ENCODE measurements around the gene GALNT10.
A peak's percentile ranks its signal among the peaks of the same experiment; 100 is the strongest.

Gene GALNT10

DNA sequence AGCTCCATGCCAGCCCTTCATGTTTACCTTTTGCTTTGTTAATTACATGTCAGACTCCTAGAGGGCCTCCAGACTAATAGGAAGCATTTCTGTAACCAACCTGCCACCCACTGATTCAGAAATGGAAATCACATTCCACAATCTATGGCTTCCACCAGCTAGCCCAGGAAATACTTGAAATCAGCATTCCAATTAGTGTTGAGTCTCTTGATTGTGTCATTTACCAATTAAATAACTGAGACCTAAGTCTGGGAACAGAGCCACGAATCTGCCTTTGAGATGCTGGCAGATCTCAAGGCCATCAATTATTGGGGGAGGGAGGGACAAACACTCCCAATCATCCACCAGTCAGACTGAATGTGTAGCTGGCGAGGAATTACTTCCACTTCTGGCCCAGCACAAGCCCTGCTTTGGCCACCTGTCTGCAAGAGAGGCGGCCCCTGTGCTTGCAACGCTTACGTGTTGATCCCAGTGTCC, 227.8 kb downstream of the GALNT10 start:
- H2BK12ac ChIP-seq (ENCODE audit: low read length): no peak overlapping the region
- no peaks in the 10 kb centered on the region for H3K79me2 ChIP-seq (ENCODE audit: control insufficient read depth, insufficient read depth, low read length, poor library complexity)
- no peak overlapping the region for H2AK5ac ChIP-seq (ENCODE audit: low read length)
- no peak overlapping the region for H4K8ac ChIP-seq (ENCODE audit: low read depth, low read length)
- no peaks in the 10 kb centered on the region for H3K27me3 ChIP-seq (ENCODE audit: insufficient read depth, low read length)
- no peak overlapping the region for H4K12ac ChIP-seq (ENCODE audit: low read depth, low read length)
- H3K4me1 ChIP-seq (ENCODE audit: control insufficient read depth in 1 of 2, insufficient read depth in 2 of 2, low read length in 2 of 2): no peaks in the 10 kb centered on the region
- no CpG with 5 or more reads among the region's 5 CpGs for WGBS (ENCODE audit: extremely low coverage, insufficient coverage, insufficient read length)
- no peaks in the 10 kb centered on the region for H3K79me1 ChIP-seq (ENCODE audit: low read length)
- no peak overlapping the region for H3K18ac ChIP-seq (ENCODE audit: low read length)
- H3K4me3 ChIP-seq (ENCODE audit: low read depth, low read length): no peak overlapping the region
- no peak overlapping the region for H2AFZ ChIP-seq (ENCODE audit: insufficient read depth, low read length, poor library complexity)
- H3K4ac ChIP-seq (ENCODE audit: low read depth, low read length): no peak overlapping the region
- no peak overlapping the region for H3K23ac ChIP-seq (ENCODE audit: low read length)
- no peak overlapping the region for H2BK5ac ChIP-seq (ENCODE audit: low read depth, low read length, poor library complexity)
- H3K9ac ChIP-seq (ENCODE audit: low read length): no peak overlapping the region
- no peak overlapping the region for H3K27ac ChIP-seq (ENCODE audit: low read depth, low read length)
- H3K9me3 ChIP-seq (ENCODE audit: insufficient read depth, low read depth, low read length): peaks cover 3% of the 10 kb centered on the region
- H3K36me3 ChIP-seq (ENCODE audit: control insufficient read depth in 1 of 2, insufficient read depth in 2 of 2, low read length in 2 of 2): peaks cover 28 to 46% of the 10 kb centered on the region in 2 experiments
- no peak overlapping the region for H4K91ac ChIP-seq (ENCODE audit: low read depth, low read length)
- no peak overlapping the region for H3K14ac ChIP-seq (ENCODE audit: low read length)
- no peak overlapping the region for H2BK120ac ChIP-seq (ENCODE audit: insufficient read depth, low read length, poor library complexity)
- no peak for DNase-seq
- no peak overlapping the region for H3K4me2 ChIP-seq (ENCODE audit: low read length)

- peaks cover 26 to 42% of the 10 kb centered on the region in 2 experiments for H3K36me3 ChIP-seq (ENCODE audit: control insufficient read depth in 1 of 2, insufficient read depth in 2 of 2, low read length in 2 of 2)
- no peak overlapping the region for H3K27ac ChIP-seq (ENCODE audit: low read depth, low read length)
- H3K23ac ChIP-seq (ENCODE audit: low read length): no peak overlapping the region
- WGBS (ENCODE audit: extremely low coverage, insufficient coverage, insufficient read length): no CpG with 5 or more reads among the region's 7 CpGs
- H3K4me2 ChIP-seq (ENCODE audit: low read length): no peak overlapping the region
- H4K91ac ChIP-seq (ENCODE audit: low read depth, low read length): no peak overlapping the region
- no peak overlapping the region for H4K8ac ChIP-seq (ENCODE audit: low read depth, low read length)
- H3K9me3 ChIP-seq (ENCODE audit: insufficient read depth, low read depth, low read length): peaks cover 3% of the 10 kb centered on the region
- no peak overlapping the region for H2BK12ac ChIP-seq (ENCODE audit: low read length)
- H3K18ac ChIP-seq (ENCODE audit: low read length): no peak overlapping the region
- H4K12ac ChIP-seq (ENCODE audit: low read depth, low read length): no peak overlapping the region
- H3K9ac ChIP-seq (ENCODE audit: low read length): no peak overlapping the region
- no peak for DNase-seq
- H2AK5ac ChIP-seq (ENCODE audit: low read length): no peak overlapping the region
- H3K4ac ChIP-seq (ENCODE audit: low read depth, low read length): no peak overlapping the region
- no peak overlapping the region for H3K14ac ChIP-seq (ENCODE audit: low read length)
- no peak overlapping the region for H2BK5ac ChIP-seq (ENCODE audit: low read depth, low read length, poor library complexity)
- H2AFZ ChIP-seq (ENCODE audit: insufficient read depth, low read length, poor library complexity): no peak overlapping the region
- no peaks in the 10 kb centered on the region for H3K4me1 ChIP-seq (ENCODE audit: control insufficient read depth in 1 of 2, insufficient read depth in 2 of 2, low read length in 2 of 2)
- H2BK120ac ChIP-seq (ENCODE audit: insufficient read depth, low read length, poor library complexity): no peak overlapping the region
- H3K79me1 ChIP-seq (ENCODE audit: low read length): no peaks in the 10 kb centered on the region
- no peaks in the 10 kb centered on the region for H3K27me3 ChIP-seq (ENCODE audit: insufficient read depth, low read length)
- no peaks in the 10 kb centered on the region for H3K79me2 ChIP-seq (ENCODE audit: control insufficient read depth, insufficient read depth, low read length, poor library complexity)
- no peak overlapping the region for H3K4me3 ChIP-seq (ENCODE audit: low read depth, low read length)
These were observed 228.7 kb downstream of the GALNT10 start for GRCh38 chr5:154419236-154419635.

DNA sequence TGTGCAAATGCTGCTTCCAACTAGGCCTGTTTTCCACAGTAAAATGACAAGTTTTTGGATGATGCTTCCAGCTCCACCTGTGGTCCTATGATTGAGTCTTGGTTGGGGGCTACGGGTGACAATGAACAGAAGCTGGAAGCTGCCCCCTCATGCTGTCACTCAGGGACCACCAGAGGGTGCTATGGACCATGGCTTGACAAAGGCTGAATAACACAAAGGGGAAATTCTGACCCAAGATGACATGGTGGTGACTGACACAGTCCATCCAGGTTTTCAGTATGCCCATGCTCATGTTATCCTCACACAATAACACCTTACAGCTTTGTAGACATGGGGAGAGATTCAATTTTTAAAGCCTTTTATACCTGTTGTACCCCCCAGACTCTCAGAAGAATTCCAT, 231.3 kb downstream of the GALNT10 start:
- H4K8ac ChIP-seq (ENCODE audit: low read depth, low read length): no peak overlapping the region
- no peak overlapping the region for H3K4me2 ChIP-seq (ENCODE audit: low read length)
- no peaks in the 10 kb centered on the region for H3K4me1 ChIP-seq (ENCODE audit: control insufficient read depth in 1 of 2, insufficient read depth in 2 of 2, low read length in 2 of 2)
- H3K27ac ChIP-seq (ENCODE audit: low read depth, low read length): no peak overlapping the region
- H3K4ac ChIP-seq (ENCODE audit: low read depth, low read length): no peak overlapping the region
- no peak overlapping the region for H3K9ac ChIP-seq (ENCODE audit: low read length)
- no peak overlapping the region for H2BK5ac ChIP-seq (ENCODE audit: low read depth, low read length, poor library complexity)
- H4K91ac ChIP-seq (ENCODE audit: low read depth, low read length): no peak overlapping the region
- no peaks in the 10 kb centered on the region for H3K79me1 ChIP-seq (ENCODE audit: low read length)
- no peak overlapping the region for H3K23ac ChIP-seq (ENCODE audit: low read length)
- no peak overlapping the region for H3K14ac ChIP-seq (ENCODE audit: low read length)
- no peak overlapping the region for H4K12ac ChIP-seq (ENCODE audit: low read depth, low read length)
- H3K4me3 ChIP-seq (ENCODE audit: low read depth, low read length): no peak overlapping the region
- H3K18ac ChIP-seq (ENCODE audit: low read length): no peak overlapping the region
- peaks cover 16 to 30% of the 10 kb centered on the region in 2 experiments for H3K36me3 ChIP-seq (ENCODE audit: control insufficient read depth in 1 of 2, insufficient read depth in 2 of 2, low read length in 2 of 2)
- no peak overlapping the region for H2BK12ac ChIP-seq (ENCODE audit: low read length)
- H2AK5ac ChIP-seq (ENCODE audit: low read length): no peak overlapping the region
- H3K79me2 ChIP-seq (ENCODE audit: control insufficient read depth, insufficient read depth, low read length, poor library complexity): no peaks in the 10 kb centered on the region
- no peaks in the 10 kb centered on the region for H3K27me3 ChIP-seq (ENCODE audit: insufficient read depth, low read length)
- no peak overlapping the region for H2AFZ ChIP-seq (ENCODE audit: insufficient read depth, low read length, poor library complexity)
- no CpG with 5 or more reads among the region's 1 CpG for WGBS (ENCODE audit: extremely low coverage, insufficient coverage, insufficient read length)
- peak in 1 of 2 donors; percentile 41 for DNase-seq
- no peaks in the 10 kb centered on the region for H3K9me3 ChIP-seq (ENCODE audit: insufficient read depth, low read depth, low read length)
- no peak overlapping the region for H2BK120ac ChIP-seq (ENCODE audit: insufficient read depth, low read length, poor library complexity)

GRCh38 chr5:154422298-154422697, 231.8 kb downstream of the GALNT10 start:
- no peak overlapping the region for H4K12ac ChIP-seq (ENCODE audit: low read depth, low read length)
- H3K9me3 ChIP-seq (ENCODE audit: insufficient read depth, low read depth, low read length): no peaks in the 10 kb centered on the region
- no peaks in the 10 kb centered on the region for H3K4me1 ChIP-seq (ENCODE audit: control insufficient read depth in 1 of 2, insufficient read depth in 2 of 2, low read length in 2 of 2)
- no peak overlapping the region for H2AFZ ChIP-seq (ENCODE audit: insufficient read depth, low read length, poor library complexity)
- H3K14ac ChIP-seq (ENCODE audit: low read length): no peak overlapping the region
- no peak overlapping the region for H2BK5ac ChIP-seq (ENCODE audit: low read depth, low read length, poor library complexity)
- H3K4me3 ChIP-seq (ENCODE audit: low read depth, low read length): no peak overlapping the region
- H2BK120ac ChIP-seq (ENCODE audit: insufficient read depth, low read length, poor library complexity): no peak overlapping the region
- WGBS (ENCODE audit: extremely low coverage, insufficient coverage, insufficient read length): no CpG with 5 or more reads among the region's 2 CpGs
- H2AK5ac ChIP-seq (ENCODE audit: low read length): no peak overlapping the region
- no peak overlapping the region for H3K18ac ChIP-seq (ENCODE audit: low read length)
- H3K36me3 ChIP-seq (ENCODE audit: control insufficient read depth in 1 of 2, insufficient read depth in 2 of 2, low read length in 2 of 2): peaks cover 11 to 26% of the 10 kb centered on the region in 2 experiments
- no peak overlapping the region for H4K8ac ChIP-seq (ENCODE audit: low read depth, low read length)
- H3K79me2 ChIP-seq (ENCODE audit: control insufficient read depth, insufficient read depth, low read length, poor library complexity): no peaks in the 10 kb centered on the region
- H3K27ac ChIP-seq (ENCODE audit: low read depth, low read length): no peak overlapping the region
- DNase-seq: no peak
- H3K79me1 ChIP-seq (ENCODE audit: low read length): no peaks in the 10 kb centered on the region
- H4K91ac ChIP-seq (ENCODE audit: low read depth, low read length): no peak overlapping the region
- no peak overlapping the region for H2BK12ac ChIP-seq (ENCODE audit: low read length)
- no peak overlapping the region for H3K4me2 ChIP-seq (ENCODE audit: low read length)
- H3K9ac ChIP-seq (ENCODE audit: low read length): no peak overlapping the region
- no peak overlapping the region for H3K4ac ChIP-seq (ENCODE audit: low read depth, low read length)
- H3K23ac ChIP-seq (ENCODE audit: low read length): no peak overlapping the region
- no peaks in the 10 kb centered on the region for H3K27me3 ChIP-seq (ENCODE audit: insufficient read depth, low read length)
